Esophagus squamous epithelium (tissue), 5 donors: ENCODE results near the gene RBFOX2. TPM values are rescaled to one million over a fixed set of nuclear protein-coding genes. Genes with fewer than 3 reads are reported as not detected.

ENCODE experiments used
- DNase-seq: peaks from one replicate; lab custom pipeline; 2025; lab: John Stamatoyannopoulos, UW
- H3K27ac ChIP-seq, 4 donors: fragments of 200-600 bp; sonication (generic); one replicate each; pipeline ENCODE4 v1.5.1; 2016 to 2019; ENCODE audit warnings: mild to moderate bottlenecking in 1 of 4
- H3K27me3 ChIP-seq, 4 donors: fragments of 200-600 bp; sonication (generic); 1 replicate in 3 of 4; 2 replicates in 1 of 4; pipeline versions ENCODE4 v1.5.1 to v1.6.0; 2017 to 2021; ENCODE audit warnings: antibody characterized with exemption in 1 of 4
- H3K36me3 ChIP-seq, 3 donors: fragments of 200-600 bp; sonication (generic); one replicate each; pipeline ENCODE4 v1.5.1; 2016 to 2019
- H3K4me1 ChIP-seq, 3 donors: fragments of 200-600 bp; sonication (generic); one replicate each; pipeline ENCODE4 v1.5.1; 2017 to 2019
- H3K4me3 ChIP-seq, 4 donors: fragments of 200-600 bp; sonication (generic); 1 replicate in 3 of 4; 2 replicates in 1 of 4; pipeline ENCODE4 v1.5.1; 2016 to 2019; ENCODE audit warnings: mild to moderate bottlenecking in 2 of 4, moderate library complexity in 1 of 4
- H3K9me3 ChIP-seq, 3 donors: fragments of 200-600 bp; sonication (generic); one replicate each; pipeline ENCODE4 v1.5.1; 2016 to 2019
- POLR2A ChIP-seq, 4 donors: fragments of 450-650 bp; IDR thresholded peaks; one replicate each; pipeline ENCODE4 v1.6.1; 2017; ENCODE audit warnings: antibody characterized with exemption in 4 of 4, mild to moderate bottlenecking in 4 of 4, moderate library complexity in 3 of 4
- WGBS, 2 donors: methylation state at CpG; one replicate each; pipeline ENCODE4 v1.1.5; 2018; 5-methylcytosine and 5-hydroxymethylcytosine counted together
- intact Hi-C: fragments of 100-400 bp; cut with DNase I; formaldehyde crosslinking; loops from one replicate; pipeline ENCODE4 v1.15.0; 2022
- total RNA-seq, 4 donors: library from RNA; depleted of rRNA; stranded (reverse); fragments of >200 nt; gene quantifications; one replicate each; pipeline ENCODE4 v1.1.0, GENCODE V29; 2016
- TF ChIP-seq, protein P1 (sequence below), 6 experiments: fragments of 450-650 bp in 4 of 6; fragments of 200-600 bp in 2 of 6; sonication (generic) in 2 of 6; IDR thresholded peaks; one replicate each; pipeline ENCODE4 v1.5.1; 2016 to 2019; ENCODE audit warnings: antibody characterized with exemption in 6 of 6, mild to moderate bottlenecking in 4 of 6, moderate library complexity in 4 of 6
- donor health status: DM: yes; HTN: yes; CAD: no.

The RBFOX2 gene
- total RNA-seq, 4 donors from 2014 or later = 33.3 to 69.6 (median 46.3) TPM

DNA sequence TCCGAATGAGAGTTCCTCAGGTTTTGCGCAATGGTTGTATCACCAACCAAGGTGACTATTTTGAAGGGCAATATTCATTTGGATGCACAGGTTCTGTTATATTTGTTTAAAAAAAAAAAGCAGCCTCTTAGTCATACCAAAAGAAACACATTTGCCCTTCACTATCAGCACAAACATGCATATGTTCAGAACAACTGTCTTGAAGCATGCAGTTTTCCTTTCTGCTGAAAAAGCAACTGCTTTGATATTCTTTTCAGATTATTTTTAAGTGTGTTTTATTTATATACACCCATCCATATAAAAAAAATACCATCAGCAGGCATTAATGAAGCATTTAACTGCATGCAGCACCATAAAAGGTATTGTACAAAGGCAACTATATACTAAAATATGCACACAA, 67.8 kb downstream of the RBFOX2 start:
- 85 to 98% methylated on average over 2 of the region's 2 CpGs for WGBS, 2 donors
- no peak for DNase-seq
- Histone ChIP-seq H3K4me3 (no peak overlapping the region), H3K36me3 (no peaks in the 10 kb centered on the region), H3K4me1 (peaks cover 0 to 44% (median 12%) of the 10 kb centered on the region in 3 donors), H3K27ac (peak overlapping the region in 2 of 4 donors; percentile 59 to 68), H3K9me3 (no peaks in the 10 kb centered on the region), H3K27me3 (no peaks in the 10 kb centered on the region)
- intact Hi-C loops = no loop called here
- TF ChIP-seq POLR2A (IDR thresholded peaks at IDR 0.05) = no peak

DNA sequence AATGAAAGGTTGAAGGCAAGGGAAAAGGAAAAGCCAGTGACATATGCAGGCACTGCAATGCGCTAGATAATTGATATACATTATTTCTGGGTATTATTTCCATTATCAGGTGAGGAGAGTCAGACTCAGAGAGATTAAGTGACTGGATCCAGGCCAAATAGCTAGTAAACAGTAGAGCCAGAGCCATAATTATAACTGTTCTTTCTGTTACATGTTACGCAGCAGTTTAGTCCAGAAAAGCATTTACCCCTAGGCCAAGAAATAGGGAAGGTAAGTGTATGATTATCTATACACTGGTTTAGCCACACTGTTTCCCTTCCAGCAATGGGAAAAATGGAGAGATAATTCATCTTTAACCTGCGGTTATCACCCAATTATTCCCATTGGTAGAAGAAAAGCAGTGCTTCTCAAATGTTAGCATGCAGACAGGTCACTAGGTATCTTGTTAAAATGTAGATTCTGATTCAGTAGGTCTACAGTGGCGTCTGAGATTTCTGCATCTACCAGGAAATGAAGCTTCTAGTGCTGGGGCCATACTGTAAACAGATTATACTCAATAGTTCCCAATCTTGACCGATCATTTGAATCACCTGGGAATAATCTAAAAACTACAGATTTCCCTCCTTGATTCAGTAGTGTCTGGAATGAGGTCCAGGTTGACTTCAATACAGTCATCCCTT, 69.4 kb downstream of the RBFOX2 start:
- Histone ChIP-seq H3K27ac (peak overlapping the region in 1 of 4 donors; percentile 16), H3K4me3 (no peak overlapping the region), H3K4me1 (peaks cover 0 to 44% (median 12%) of the 10 kb centered on the region in 3 donors), H3K36me3 (no peaks in the 10 kb centered on the region), H3K27me3 (no peaks in the 10 kb centered on the region), H3K9me3 (no peaks in the 10 kb centered on the region)
- TF ChIP-seq POLR2A (IDR thresholded peaks at IDR 0.05) = no peak
- TF ChIP-seq, protein P1, sequence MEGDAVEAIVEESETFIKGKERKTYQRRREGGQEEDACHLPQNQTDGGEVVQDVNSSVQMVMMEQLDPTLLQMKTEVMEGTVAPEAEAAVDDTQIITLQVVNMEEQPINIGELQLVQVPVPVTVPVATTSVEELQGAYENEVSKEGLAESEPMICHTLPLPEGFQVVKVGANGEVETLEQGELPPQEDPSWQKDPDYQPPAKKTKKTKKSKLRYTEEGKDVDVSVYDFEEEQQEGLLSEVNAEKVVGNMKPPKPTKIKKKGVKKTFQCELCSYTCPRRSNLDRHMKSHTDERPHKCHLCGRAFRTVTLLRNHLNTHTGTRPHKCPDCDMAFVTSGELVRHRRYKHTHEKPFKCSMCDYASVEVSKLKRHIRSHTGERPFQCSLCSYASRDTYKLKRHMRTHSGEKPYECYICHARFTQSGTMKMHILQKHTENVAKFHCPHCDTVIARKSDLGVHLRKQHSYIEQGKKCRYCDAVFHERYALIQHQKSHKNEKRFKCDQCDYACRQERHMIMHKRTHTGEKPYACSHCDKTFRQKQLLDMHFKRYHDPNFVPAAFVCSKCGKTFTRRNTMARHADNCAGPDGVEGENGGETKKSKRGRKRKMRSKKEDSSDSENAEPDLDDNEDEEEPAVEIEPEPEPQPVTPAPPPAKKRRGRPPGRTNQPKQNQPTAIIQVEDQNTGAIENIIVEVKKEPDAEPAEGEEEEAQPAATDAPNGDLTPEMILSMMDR (IDR thresholded peaks at IDR 0.05) = no peak
- 88 to 95% methylated on average over 4 to 5 of the region's 5 CpGs for WGBS, 2 donors
- intact Hi-C loops = no loop called here
- no peak for DNase-seq

DNA sequence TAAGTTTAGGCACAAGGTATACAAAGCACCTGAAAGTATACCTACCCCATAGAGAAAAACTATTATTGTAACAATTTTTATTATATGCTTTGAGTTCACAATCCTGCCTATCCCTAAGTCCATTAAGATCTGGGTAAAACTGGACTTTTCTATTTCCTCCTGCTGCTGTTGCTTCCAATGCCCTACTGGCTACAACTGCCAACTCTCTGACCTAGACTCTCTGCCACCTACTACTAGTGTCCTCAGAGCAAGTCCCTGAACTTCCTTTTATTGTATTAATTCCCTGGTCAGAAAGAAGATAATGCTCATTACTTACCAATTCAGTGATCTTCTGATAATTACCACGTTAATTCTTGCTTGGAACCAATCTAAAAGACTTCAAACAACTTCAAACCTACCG, 70.3 kb downstream of the RBFOX2 start:
- 66 to 84% methylated on average over 2 of the region's 2 CpGs for WGBS, 2 donors
- no peaks in the 10 kb centered on the region for H3K36me3 ChIP-seq
- TF ChIP-seq, protein P1 (IDR thresholded peaks at IDR 0.05) = no peak
- TF ChIP-seq POLR2A (IDR thresholded peaks at IDR 0.05) = no peak
- DNase-seq = no peak
- intact Hi-C loops = no loop called here
- H3K27me3 ChIP-seq = no peaks in the 10 kb centered on the region
- no peaks in the 10 kb centered on the region for H3K9me3 ChIP-seq
- no peak overlapping the region for H3K27ac ChIP-seq
- H3K4me1 ChIP-seq = peaks cover 0 to 44% (median 12%) of the 10 kb centered on the region in 3 donors
- no peak overlapping the region for H3K4me3 ChIP-seq

DNA sequence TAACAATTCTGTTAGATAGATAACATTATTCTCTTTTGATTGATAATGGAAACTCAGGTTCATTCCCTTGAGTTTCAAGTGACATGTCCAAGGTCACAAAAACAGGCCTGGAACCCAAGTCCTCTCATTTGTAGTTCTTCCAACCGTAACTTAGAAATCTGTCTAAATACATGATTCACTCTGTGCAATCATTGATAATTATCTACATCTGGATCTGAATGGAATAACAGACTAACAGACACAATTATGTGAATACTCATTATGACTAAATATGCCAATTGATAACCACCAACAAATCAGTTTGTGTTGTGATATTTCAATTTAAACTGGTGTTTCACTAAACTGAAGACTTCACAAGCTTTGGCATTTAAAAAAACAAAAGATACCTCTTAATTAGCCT, 71.0 kb downstream of the RBFOX2 start:
- no peak for TF ChIP-seq POLR2A (IDR thresholded peaks at IDR 0.05)
- TF ChIP-seq, protein P1 (IDR thresholded peaks at IDR 0.05) = no peak
- H3K27me3 ChIP-seq = no peaks in the 10 kb centered on the region
- no peak overlapping the region for H3K27ac ChIP-seq
- no peak overlapping the region for H3K4me3 ChIP-seq
- H3K36me3 ChIP-seq = no peaks in the 10 kb centered on the region
- intact Hi-C loops = no loop called here
- WGBS, 2 donors = 58 to 80% methylated on average over 1 of the region's 1 CpG
- H3K4me1 ChIP-seq = peaks cover 0 to 38% (median 10%) of the 10 kb centered on the region in 3 donors
- H3K9me3 ChIP-seq = no peaks in the 10 kb centered on the region
- DNase-seq = no peak

DNA sequence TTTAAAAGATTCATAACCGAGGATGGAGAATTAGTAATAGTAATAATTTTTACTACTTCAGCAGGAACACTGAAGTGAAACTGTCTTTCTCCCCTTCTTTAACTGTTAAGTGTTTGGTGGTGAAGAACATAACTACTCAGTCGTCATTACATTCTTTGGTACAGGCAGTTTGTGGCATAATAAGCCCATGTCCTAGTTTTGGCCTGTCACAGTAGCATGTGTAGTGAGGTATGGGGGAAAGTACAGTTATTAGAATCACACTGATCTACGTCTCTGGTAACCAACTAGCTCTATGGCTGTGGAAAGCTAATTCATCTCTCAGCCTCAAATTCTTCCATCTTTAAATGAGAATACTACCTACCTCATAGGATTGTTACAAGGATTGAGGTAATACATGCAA, 71.8 kb downstream of the RBFOX2 start:
- Histone ChIP-seq H3K4me3 (no peak overlapping the region), H3K27me3 (no peaks in the 10 kb centered on the region), H3K9me3 (no peaks in the 10 kb centered on the region), H3K27ac (no peak overlapping the region), H3K36me3 (no peaks in the 10 kb centered on the region), H3K4me1 (peaks cover 0 to 30% (median 7%) of the 10 kb centered on the region in 3 donors)
- intact Hi-C loops = no loop called here
- TF ChIP-seq, protein P1 (IDR thresholded peaks at IDR 0.05) = no peak
- no peak for DNase-seq
- 64 to 73% methylated on average over 3 of the region's 3 CpGs for WGBS, 2 donors
